Measurements from ENCODE around the gene CDT1. TPM values are rescaled to one million over a fixed set of nuclear protein-coding genes. Genes with fewer than 3 reads are reported as not detected.

The CDT1 gene
- total RNA-seq (10 to 100 TPM; 14.9 to 19.1 TPM), polyA plus RNA-seq (ENCODE audit: insufficient read depth, low read depth, low replicate concordance) (11.9 TPM)
- long read RNA-seq, donor 1, transcript CDT1-201 (10 exons, 3,240 nt): major isoform, 9 of 9 reads
- long read RNA-seq, donor 1, partial matches to known transcripts: 0 of 9 reads
- long read RNA-seq, donor 1, other reads (novel, unspliced or antisense): 0 of 9 reads
- long read RNA-seq, donor 2, partial matches to known transcripts: 0 of 4 reads
- long read RNA-seq, donor 2, other reads (novel, unspliced or antisense): 0 of 4 reads

- Histone ChIP-seq H3K27me3 (no peaks in the 10 kb centered on the region), H3K27ac (peak within 1 kb of the TSS in 1 of 2 donors; percentile 67), H3K4me1 (peaks cover 21% of the 10 kb centered on the region), H3K9me3 (no peaks in the 10 kb centered on the region), H3K36me3 (ENCODE audit: low read depth, missing control alignments) (no peaks in the 10 kb centered on the region), H3K4me3 (peak within 1 kb of the TSS; percentile 51 to 68)
- peak; percentile 73 for DNase-seq
- 0% methylated on average over 40 to 76 of the region's 98 CpGs for WGBS, 2 donors
- TF ChIP-seq POLR2A (IDR thresholded peaks at IDR 0.05): no peak
- no peak for TF ChIP-seq CTCF (IDR thresholded peaks at IDR 0.05)
- intact Hi-C loops (cut with DNase I; ENCODE audit: low total_unique reads): no loop called here
Observed at GRCh38 chr16:88803264-88803987, at the start of gene CDT1. TSS of gene CDT1 (plus strand) at chr16:88803789. CDS start at chr16:88803832, 43 bp downstream.

GRCh38 chr16:88754109-88754911 lies 49.3 kb upstream of the CDT1 start:
- TF ChIP-seq CTCF (IDR thresholded peaks at IDR 0.05): no peak
- no peak for TF ChIP-seq POLR2A (IDR thresholded peaks at IDR 0.05)
- no peaks in the 10 kb centered on the region for H3K9me3 ChIP-seq
- no peaks in the 10 kb centered on the region for H3K36me3 ChIP-seq (ENCODE audit: low read depth, missing control alignments)
- no peak overlapping the region for H3K4me3 ChIP-seq
- 92 to 93% methylated on average over 14 to 27 of the region's 28 CpGs for WGBS, 2 donors
- DNase-seq: no peak
- no peak overlapping the region for H3K27ac ChIP-seq
- intact Hi-C loops (cut with DNase I; ENCODE audit: low total_unique reads): no loop called here
- no peaks in the 10 kb centered on the region for H3K4me1 ChIP-seq
- no peaks in the 10 kb centered on the region for H3K27me3 ChIP-seq

GRCh38 chr16:88754912-88755744 lies 48.5 kb upstream of the CDT1 start:
- no peak for DNase-seq
- Histone ChIP-seq H3K27ac (no peak overlapping the region), H3K36me3 (ENCODE audit: low read depth, missing control alignments) (no peaks in the 10 kb centered on the region), H3K4me1 (no peaks in the 10 kb centered on the region), H3K4me3 (no peak overlapping the region), H3K27me3 (no peaks in the 10 kb centered on the region), H3K9me3 (no peaks in the 10 kb centered on the region)
- WGBS, 2 donors: 86 to 90% methylated on average over 22 to 42 of the region's 42 CpGs
- TF ChIP-seq CTCF (IDR thresholded peaks at IDR 0.05) (no peak), POLR2A (IDR thresholded peaks at IDR 0.05) (no peak)
- intact Hi-C loops (cut with DNase I; ENCODE audit: low total_unique reads): no loop called here

- TF ChIP-seq CTCF (IDR thresholded peaks at IDR 0.05) (no peak), POLR2A (IDR thresholded peaks at IDR 0.05) (no peak)
- Histone ChIP-seq H3K4me1 (no peaks in the 10 kb centered on the region), H3K27ac (no peak overlapping the region), H3K36me3 (ENCODE audit: low read depth, missing control alignments) (no peaks in the 10 kb centered on the region), H3K27me3 (no peaks in the 10 kb centered on the region), H3K9me3 (no peaks in the 10 kb centered on the region), H3K4me3 (no peak overlapping the region)
- DNase-seq: no peak
- intact Hi-C loops (cut with DNase I; ENCODE audit: low total_unique reads): no loop called here
- WGBS, 2 donors: 90 to 97% methylated on average over 15 to 23 of the region's 23 CpGs
Observed at GRCh38 chr16:88755745-88756443, 47.7 kb upstream of the CDT1 start.

All from testis (tissue), 5 donors.